Inflammatory macrophage treated with lipopolysaccharide for 4 hours (primary cell): ENCODE data around the gene ZIM2.
"Not testable (repeated sequence)": the region's sequence is repeated elsewhere in the genome, so short reads cannot be mapped to it uniquely, and the experiment has no call there.

ENCODE experiments used
- DNase-seq: peaks from one replicate; pipeline ENCODE4 v3.0.0-alpha.2; 2020

Gene ZIM2

GRCh38 chr19:56840451-56841192 is at the start of gene ZIM2, which contains the start of gene PEG3:
Gene ZIM2, minus strand, starts transcription at chr19:56840726. Its CDS starts 16,449 bp downstream, at chr19:56824277.
Gene PEG3, minus strand, starts transcription at chr19:56840726. Its CDS starts 16,071 bp downstream, at chr19:56824655.
- no peak for DNase-seq

- DNase-seq, result no peak
These were observed 44.9 kb upstream of the ZIM2 start for GRCh38 chr19:56885173-56885985.

GRCh38 chr19:56884441-56884840 is 43.9 kb upstream of the ZIM2 start:
- DNase-seq, result no peak

- DNase-seq, result no peak
These were observed 40.2 kb upstream of the ZIM2 start for GRCh38 chr19:56880592-56881190.

GRCh38 chr19:56877069-56877715 is 36.7 kb upstream of the ZIM2 start:
- no peak for DNase-seq

GRCh38 chr19:56875717-56876116 is 35.2 kb upstream of the ZIM2 start:
- no peak for DNase-seq

GRCh38 chr19:56874530-56874929 is 34.0 kb upstream of the ZIM2 start:
- no peak for DNase-seq

- no peak for DNase-seq
These were observed 33.0 kb upstream of the ZIM2 start for GRCh38 chr19:56873493-56873892.

- DNase-seq, result no peak
These were observed 29.4 kb upstream of the ZIM2 start for GRCh38 chr19:56869886-56870285.

- no peak for DNase-seq
These were observed 27.9 kb upstream of the ZIM2 start for GRCh38 chr19:56868446-56868845.

GRCh38 chr19:56866538-56866937 is 26.0 kb upstream of the ZIM2 start:
- no peak for DNase-seq

- DNase-seq, result no peak
These were observed 24.1 kb upstream of the ZIM2 start for GRCh38 chr19:56864443-56865125.

- DNase-seq, result no peak
These were observed 22.2 kb upstream of the ZIM2 start for GRCh38 chr19:56862741-56863140.

- DNase-seq, result not testable (repeated sequence)
These were observed 19.9 kb upstream of the ZIM2 start for GRCh38 chr19:56860409-56860808.

- DNase-seq, result no peak
These were observed 17.5 kb upstream of the ZIM2 start for GRCh38 chr19:56858026-56858425.

GRCh38 chr19:56856822-56857221 is 16.3 kb upstream of the ZIM2 start:
- DNase-seq, result no peak

GRCh38 chr19:56852361-56852760 is 11.8 kb upstream of the ZIM2 start:
- DNase-seq, result not testable (repeated sequence)

GRCh38 chr19:56848166-56848565 is 7.6 kb upstream of the ZIM2 start:
- no peak for DNase-seq

- DNase-seq, result no peak
These were observed 1.9 kb upstream of the ZIM2 start for GRCh38 chr19:56842412-56842811.

- DNase-seq, result no peak
These were observed 642 bp upstream of the ZIM2 start for GRCh38 chr19:56841193-56841543.

GRCh38 chr19:56839652-56840450 is 675 bp downstream of the ZIM2 start:
- peak; percentile 78 for DNase-seq
